Measurements from ENCODE around the gene UGT1A10. TPM values are rescaled to one million over a fixed set of nuclear protein-coding genes. Genes with fewer than 3 reads are reported as not detected.

UGT1A10 gene
- total RNA-seq, 4 donors from 2014 or later: not detected

DNA sequence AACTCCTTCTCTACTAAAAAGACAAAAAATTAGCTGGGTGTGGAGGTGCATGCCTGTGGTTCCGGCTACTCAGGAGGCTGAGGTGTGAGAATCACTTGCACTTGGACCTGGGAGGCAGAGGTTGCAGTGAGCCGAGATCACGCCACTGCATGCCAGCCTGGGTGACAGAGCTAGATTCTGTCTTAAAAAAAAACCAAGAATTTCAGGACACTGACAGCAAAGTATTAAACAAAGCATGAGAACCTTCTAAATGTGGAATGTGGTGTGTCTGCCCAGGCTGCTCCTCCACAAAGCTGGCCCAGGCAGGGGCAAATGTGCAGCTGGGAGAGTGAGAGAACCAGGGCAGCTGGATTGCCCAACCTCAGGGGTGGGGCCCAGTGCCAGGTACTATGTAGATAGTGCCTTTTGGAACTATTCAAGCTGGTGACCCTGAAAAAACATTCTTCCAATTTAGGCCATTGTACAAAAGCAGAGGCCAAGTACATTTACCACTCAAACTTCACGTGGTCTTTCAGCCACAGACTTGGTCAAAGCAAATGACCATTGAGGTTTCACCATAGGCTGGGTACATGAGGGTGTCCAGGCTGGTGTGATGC, 69.8 kb downstream of the UGT1A10 start:
- ATAC-seq (ENCODE audit: low FRiP score) (no peak), DNase-seq (ENCODE audit: low spot score) (no peak)
- TF ChIP-seq, protein P1, sequence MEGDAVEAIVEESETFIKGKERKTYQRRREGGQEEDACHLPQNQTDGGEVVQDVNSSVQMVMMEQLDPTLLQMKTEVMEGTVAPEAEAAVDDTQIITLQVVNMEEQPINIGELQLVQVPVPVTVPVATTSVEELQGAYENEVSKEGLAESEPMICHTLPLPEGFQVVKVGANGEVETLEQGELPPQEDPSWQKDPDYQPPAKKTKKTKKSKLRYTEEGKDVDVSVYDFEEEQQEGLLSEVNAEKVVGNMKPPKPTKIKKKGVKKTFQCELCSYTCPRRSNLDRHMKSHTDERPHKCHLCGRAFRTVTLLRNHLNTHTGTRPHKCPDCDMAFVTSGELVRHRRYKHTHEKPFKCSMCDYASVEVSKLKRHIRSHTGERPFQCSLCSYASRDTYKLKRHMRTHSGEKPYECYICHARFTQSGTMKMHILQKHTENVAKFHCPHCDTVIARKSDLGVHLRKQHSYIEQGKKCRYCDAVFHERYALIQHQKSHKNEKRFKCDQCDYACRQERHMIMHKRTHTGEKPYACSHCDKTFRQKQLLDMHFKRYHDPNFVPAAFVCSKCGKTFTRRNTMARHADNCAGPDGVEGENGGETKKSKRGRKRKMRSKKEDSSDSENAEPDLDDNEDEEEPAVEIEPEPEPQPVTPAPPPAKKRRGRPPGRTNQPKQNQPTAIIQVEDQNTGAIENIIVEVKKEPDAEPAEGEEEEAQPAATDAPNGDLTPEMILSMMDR (IDR thresholded peaks at IDR 0.05): no peak

DNA sequence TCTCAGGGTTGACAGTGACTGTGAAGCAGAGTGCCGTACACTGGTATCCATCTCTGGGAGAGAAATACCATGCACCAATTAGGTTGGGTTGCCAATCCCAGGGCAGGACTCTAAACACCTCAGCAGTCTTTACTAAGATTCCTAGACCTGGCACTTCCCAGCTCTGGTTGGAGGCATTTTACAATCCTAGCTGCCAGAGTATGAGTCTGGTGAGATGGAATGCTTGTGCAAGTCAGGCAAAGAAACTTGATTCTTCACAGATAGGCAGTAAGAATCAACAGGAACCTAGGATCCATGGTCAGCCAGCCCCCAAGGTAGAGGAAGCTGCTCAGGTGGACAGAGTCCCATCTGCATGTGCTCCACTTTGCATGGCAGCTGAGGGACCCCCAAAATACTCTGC, 70.5 kb downstream of the UGT1A10 start:
- no peak for DNase-seq (ENCODE audit: low spot score)
- TF ChIP-seq, protein P1 (IDR thresholded peaks at IDR 0.05): no peak
- no peak for ATAC-seq (ENCODE audit: low FRiP score)

DNA sequence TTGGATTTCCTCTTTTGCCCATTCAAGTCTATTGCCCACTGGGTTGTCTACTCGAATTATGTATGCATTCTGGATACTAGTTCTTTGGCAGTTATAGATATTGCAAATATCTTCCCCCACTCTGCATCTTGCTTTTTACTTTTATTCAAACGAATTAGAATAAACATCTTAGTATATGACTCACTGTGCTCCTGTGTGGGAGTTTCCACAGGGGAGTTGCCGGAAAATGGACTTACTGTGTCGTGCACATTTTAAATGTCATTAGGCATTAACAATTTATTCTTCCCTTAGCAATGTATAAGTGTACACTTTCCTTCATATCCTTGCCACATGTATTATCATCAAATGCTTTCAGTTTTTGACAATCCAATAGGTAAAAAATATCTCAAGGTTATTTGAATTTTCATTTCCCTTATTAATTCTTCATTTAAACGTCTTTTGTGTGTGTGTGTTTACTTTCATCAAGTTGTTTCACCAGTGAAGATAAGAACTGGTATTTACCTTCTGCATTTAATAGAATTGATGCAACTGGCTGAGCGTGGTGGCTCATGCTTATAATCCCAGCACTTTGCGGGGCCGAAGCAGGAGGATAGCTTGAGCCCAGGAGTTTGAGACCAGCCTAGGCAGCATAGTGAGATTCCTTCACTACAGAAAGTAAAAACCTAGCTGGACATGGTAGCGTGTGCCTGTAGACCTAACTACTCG, 71.8 kb downstream of the UGT1A10 start:
- no peak for DNase-seq (ENCODE audit: low spot score)
- TF ChIP-seq, protein P1 (IDR thresholded peaks at IDR 0.05): no peak
- ATAC-seq (ENCODE audit: low FRiP score): no peak

DNA sequence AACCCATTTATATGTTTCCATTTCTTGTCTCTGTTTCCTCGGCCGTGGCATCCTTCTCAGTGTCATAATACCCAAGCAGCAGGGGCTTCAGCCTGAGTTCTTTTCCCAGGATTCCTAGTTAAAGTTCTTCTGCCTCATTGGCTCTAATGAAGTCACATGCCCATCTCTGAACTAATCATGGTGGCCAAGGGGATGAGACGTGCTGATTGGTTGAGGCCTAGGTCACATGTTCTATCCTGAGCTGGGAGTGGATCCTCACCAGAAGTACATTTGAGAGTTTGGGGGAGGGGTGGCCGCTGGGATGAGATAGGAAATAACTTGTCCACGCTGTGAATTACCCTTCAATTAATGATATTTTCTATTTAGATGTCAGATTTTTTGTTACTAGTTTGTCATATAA, 72.7 kb downstream of the UGT1A10 start:
- ATAC-seq (ENCODE audit: low FRiP score) (no peak), DNase-seq (ENCODE audit: low spot score) (no peak)
- TF ChIP-seq, protein P1 (IDR thresholded peaks at IDR 0.05): no peak

DNA sequence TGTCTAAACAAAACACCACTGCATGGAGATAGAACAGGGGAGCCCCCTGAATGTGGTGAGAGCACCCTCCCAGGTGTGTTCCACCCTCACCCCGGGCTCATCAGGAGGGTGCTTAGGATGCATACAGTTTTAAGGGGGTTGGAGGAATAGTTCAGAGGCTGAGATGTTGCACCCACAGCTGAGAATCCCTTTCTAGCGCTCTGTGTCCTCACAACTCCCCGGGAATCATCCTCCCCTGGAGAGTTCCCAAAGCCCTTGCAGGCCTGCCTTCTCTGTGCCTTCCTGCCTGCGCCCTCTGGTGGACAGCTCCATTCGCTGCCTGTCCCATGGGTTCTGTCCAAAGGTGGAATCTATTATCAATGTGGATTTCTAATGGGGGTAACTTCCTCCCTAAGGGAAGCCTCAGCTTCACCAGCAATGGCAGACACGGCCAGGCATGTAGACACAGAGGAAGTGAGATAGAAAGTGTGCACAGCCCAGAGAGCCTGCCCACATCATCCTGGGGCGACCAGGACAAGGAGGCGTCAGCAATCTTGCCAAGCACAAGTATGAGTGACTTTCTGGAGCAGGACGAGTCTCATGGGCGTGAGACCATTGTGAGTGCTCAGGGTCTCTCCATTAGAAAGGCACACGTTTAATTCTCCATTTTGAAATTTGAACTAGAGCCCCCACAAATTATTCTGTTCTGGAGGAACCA, 75.2 kb downstream of the UGT1A10 start:
- TF ChIP-seq, protein P1 (IDR thresholded peaks at IDR 0.05): peak in 1 of 3 donors; percentile 7
- peak; percentile 70 for DNase-seq (ENCODE audit: low spot score)
- peak; percentile 72 for ATAC-seq (ENCODE audit: low FRiP score)

DNA sequence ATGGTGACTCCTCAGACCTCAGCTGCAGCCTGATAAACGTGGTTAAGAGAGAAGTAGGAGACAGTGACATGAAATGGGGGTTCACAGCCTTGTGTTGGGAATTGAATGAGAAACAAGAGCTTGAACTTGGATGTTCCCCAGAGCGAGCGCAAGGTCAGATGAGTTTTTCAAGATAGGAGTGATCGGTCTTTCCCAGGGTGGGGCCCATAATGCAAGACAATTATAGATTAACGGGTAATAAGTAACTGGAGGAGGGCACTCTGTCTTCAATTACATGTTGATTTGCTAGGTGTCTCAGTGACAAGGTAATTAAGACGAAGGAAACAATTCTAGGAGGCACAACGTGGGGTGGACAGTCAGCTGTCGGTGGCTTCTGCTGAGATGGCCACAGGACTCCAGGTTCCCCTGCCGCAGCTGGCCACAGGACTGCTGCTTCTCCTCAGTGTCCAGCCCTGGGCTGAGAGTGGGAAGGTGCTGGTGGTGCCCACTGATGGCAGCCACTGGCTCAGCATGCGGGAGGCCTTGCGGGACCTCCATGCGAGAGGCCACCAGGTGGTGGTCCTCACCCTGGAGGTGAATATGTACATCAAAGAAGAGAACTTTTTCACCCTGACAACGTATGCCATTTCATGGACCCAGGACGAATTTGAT, 76.5 kb downstream of the UGT1A10 start, which contains the start of gene UGT1A5:
TSS of gene UGT1A5 (plus strand) at position 297 of the 651 bp plus-strand sequence. CDS start at position 382, 85 bp downstream.
- DNase-seq (ENCODE audit: low spot score): no peak
- TF ChIP-seq, protein P1 (IDR thresholded peaks at IDR 0.05): no peak
- ATAC-seq (ENCODE audit: low FRiP score): no peak

All from omental fat pad (tissue), 4 donors.